K562 (cell line): Measurements from ENCODE around the gene COL25A1. TPM values are rescaled to one million over a fixed set of nuclear protein-coding genes. Genes with fewer than 3 reads are reported as not detected.

Experiments used
- ATF6 ChIP-seq: sonication (generic); formaldehyde crosslinking; IDR thresholded peaks from 2 replicates; pipeline ENCODE4 v1.4.0; 2020; ENCODE audit warnings: mild to moderate bottlenecking, missing genetic modification reagents
- CTCFL ChIP-seq: IDR thresholded peaks from 2 replicates; pipeline ENCODE4 v1.6.1; 2011; ENCODE audit warnings: borderline replicate concordance, low read depth, mild to moderate bottlenecking, moderate library complexity, low read length; ENCODE audit not compliant: insufficient read depth, poor library complexity, severe bottlenecking
- DIDO1 ChIP-seq: fragments of 450-650 bp; IDR thresholded peaks from 2 replicates; pipeline ENCODE4 v1.6.1; 2016; ENCODE audit warnings: low read depth, missing biosample characterization, missing genetic modification characterization
- HMGXB4 ChIP-seq: sonication (generic); formaldehyde crosslinking; IDR thresholded peaks from 2 replicates; pipeline ENCODE4 v1.8.1; 2023; ENCODE audit warnings: mild to moderate bottlenecking, missing genetic modification reagents
- MGA ChIP-seq: fragments of 450-650 bp; IDR thresholded peaks from 2 replicates; pipeline ENCODE4 v1.6.1; 2016; ENCODE audit warnings: mild to moderate bottlenecking, moderate library complexity
- MIER1 ChIP-seq: fragments of 450-650 bp; IDR thresholded peaks from 2 replicates; pipeline ENCODE4 v1.6.1; 2016; ENCODE audit warnings: antibody characterized with exemption, mild to moderate bottlenecking, low read depth
- NRF1 ChIP-seq, 2 experiments: fragments of 450-650 bp; IDR thresholded peaks in 1 of 2; conservative IDR thresholded peaks in 1 of 2; 2 replicates each; pipeline ENCODE4 v1.6.1; 2014; ENCODE audit warnings: mild to moderate bottlenecking in 2 of 2
- RFX7 ChIP-seq: fragments of 250-450 bp; sonication (Bioruptor Pico); IDR thresholded peaks from 2 replicates; pipeline ENCODE4 v1.5.1; 2021; ENCODE audit warnings: mild to moderate bottlenecking
- ZNF23 ChIP-seq: fragments of 250-450 bp; sonication (Bioruptor Pico); IDR thresholded peaks from 2 replicates; pipeline ENCODE4 v1.4.0; 2020; ENCODE audit warnings: mild to moderate bottlenecking
- ZNF324 ChIP-seq: fragments of 250-450 bp; sonication (Bioruptor Pico); IDR thresholded peaks from 2 replicates; pipeline ENCODE4 v1.4.0; 2020; ENCODE audit warnings: mild to moderate bottlenecking
- ZNF354B ChIP-seq: fragments of 250-450 bp; sonication (Bioruptor Pico); IDR thresholded peaks from 2 replicates; pipeline ENCODE4 v1.4.0; 2020
- polyA plus RNA-seq, 8 experiments: library from polyadenylated mRNA; depleted of rRNA in 4 of 8; stranded (reverse) in 5 of 8; unstranded in 3 of 8; fragments of >200 nt; fragmentation: Nextera tagmentation in 2 of 8; fragmentation: Illumina TruSeq in 1 of 8; extraction: Ambion mirVana in 2 of 8; extraction: Trizol in 1 of 8; gene quantifications; 2 replicates each; pipeline versions ENCODE4 v1.2.1 to v1.2.3, GENCODE V29; 2011 to 2014; ENCODE audit warnings: inconsistent platforms in 1 of 8, missing spikeins in 1 of 8
- total RNA-seq, 7 experiments: library from RNA; depleted of rRNA in 6 of 7; stranded (reverse); fragments of >200 nt in 6 of 7; fragmentation: Illumina TruSeq in 2 of 7; extraction: Trizol in 2 of 7; gene quantifications; 2 replicates each; pipeline versions ENCODE4 v1.2.1 to v1.2.3, GENCODE V29; 2011 to 2021; ENCODE audit warnings: low replicate concordance in 1 of 7

Gene COL25A1
- total and polyA plus RNA-seq, 9 of the 15 experiments (the other 6 are each of a cell fraction or from before 2014, with no cell fraction given), result 0.03 to 0.62 (median 0.27) TPM

DNA sequence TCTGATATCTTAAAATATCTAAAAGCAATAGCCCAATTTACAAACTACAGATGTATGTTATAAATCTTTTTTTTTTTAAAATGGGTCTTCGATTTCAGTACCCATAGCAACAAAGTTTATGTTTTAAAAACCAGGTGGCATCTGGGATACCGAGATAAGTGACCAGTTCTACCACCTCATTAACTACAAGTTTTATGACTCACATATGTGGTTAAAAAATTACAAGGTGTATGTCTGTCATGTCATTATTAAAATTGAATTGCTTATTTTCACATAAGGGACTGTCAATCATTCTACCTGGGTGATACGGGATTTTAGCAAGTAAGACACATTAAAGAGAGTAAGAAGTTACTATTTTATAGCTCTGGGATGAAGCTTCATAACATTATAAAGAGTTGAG is 347.6 kb downstream of the COL25A1 start (continued):
- TF ChIP-seq MGA (no peak), ZNF354B (no peak), DIDO1 (tag) (no peak), RFX7 (no peak), ATF6 (CRISPR knock-in tag) (no peak), ZNF324 (no peak), MIER1 (no peak), NRF1 (conservative IDR thresholded peaks at IDR 0.05 in 1 of 2, IDR thresholded peaks at IDR 0.05 in 1 of 2) (no peak), ZNF23 (no peak), HMGXB4 (CRISPR knock-in tag) (no peak), CTCFL (no peak)
